K562 (cell line): ENCODE data around the gene NUBPL. TPM values are rescaled to one million over a fixed set of nuclear protein-coding genes. Genes with fewer than 3 reads are reported as not detected.
"Not testable (repeated sequence)": the region's sequence is repeated elsewhere in the genome, so short reads cannot be mapped to it uniquely, and the experiment has no call there.

Source experiments
- ATAC-seq: fragments of 200-7000 bp; cut with Tn5 transposase; 3 replicates; pipeline ENCODE4 v1.9.1; 2020; ENCODE audit warnings: moderate library complexity
- BruUV-seq: library from RNA; stranded (reverse); fragments of 400-500 nt; replicated peaks from 2 replicates; lab custom pipeline; 2021; lab: Mats Ljungman, UMichigan
- CTCF ChIA-PET: fragments of 300-600 bp; formaldehyde crosslinking; extraction: SDS; loops from one replicate; lab custom pipeline; 2021; ENCODE audit warnings: low intra/inter-chr PET ratio; lab: Yijun Ruan, JAX
- POLR2A ChIA-PET: fragments of 300-600, 350-650 bp; sonication (Branson Sonifier 250); formaldehyde crosslinking; extraction: SDS; loops from one replicate; lab custom pipeline; 2021; ENCODE audit warnings: antibody characterized with exemption, inconsistent platforms; lab: Yijun Ruan, JAX
- DNase-seq, 4 experiments: peaks; one replicate each; pipeline versions ENCODE4 v3.0.0 to v3.0.0-alpha.2; 2011 to 2018; ENCODE audit warnings: low spot score in 3 of 4, mixed read lengths in 3 of 4; ENCODE audit errors: extremely low read depth in 1 of 4
- FAIRE-seq: peaks from 2 replicates; lab custom pipeline; 2011; peaks lifted over from hg19 to GRCh38; lab: Jason Lieb, UNC
- H2AFZ ChIP-seq: 2 replicates; pipeline ENCODE4 v1.6.0; 2011; ENCODE audit warnings: low read depth, low read length, control low read depth, inconsistent platforms
- H3K27ac ChIP-seq: fragments of 200-600 bp; 3 replicates; pipeline ENCODE4 v1.8.0; 2011; ENCODE audit warnings: low read depth, mild to moderate bottlenecking, control low read depth, inconsistent platforms, low read length, moderate library complexity, mixed read lengths; ENCODE audit errors: extremely low read depth
- H3K27me3 ChIP-seq, 2 experiments: fragments of 300-600 bp in 1 of 2; 2 replicates in 1 of 2; 3 replicates in 1 of 2; pipeline versions ENCODE4 v1.6.0 to v1.8.0; 2011; ENCODE audit warnings: inconsistent platforms in 2 of 2, low read length in 2 of 2, mild to moderate bottlenecking in 1 of 2, mixed read lengths in 1 of 2, moderate library complexity in 1 of 2; ENCODE audit not compliant: control insufficient read depth in 2 of 2, insufficient read depth in 2 of 2
- H3K36me3 ChIP-seq: fragments of 300-600 bp; 3 replicates; pipeline ENCODE4 v1.8.0; 2011; ENCODE audit warnings: mild to moderate bottlenecking, low read length, inconsistent platforms; ENCODE audit not compliant: control insufficient read depth, insufficient read depth
- H3K4me1 ChIP-seq, 2 experiments: fragments of 200-600 bp in 1 of 2; replicated peaks in 1 of 2; 2 replicates in 1 of 2; 3 replicates in 1 of 2; pipeline versions ENCODE4 v1.5.1 to v1.8.0; 2011; ENCODE audit warnings: inconsistent platforms in 2 of 2, low read length in 2 of 2, mild to moderate bottlenecking in 1 of 2, mixed read lengths in 1 of 2, moderate library complexity in 1 of 2; ENCODE audit not compliant: control insufficient read depth in 2 of 2, insufficient read depth in 2 of 2
- H3K4me2 ChIP-seq: 2 replicates; pipeline ENCODE4 v1.6.1; 2011; ENCODE audit warnings: low read length, control low read depth, inconsistent platforms, mixed read lengths; ENCODE audit not compliant: insufficient read depth
- H3K4me3 ChIP-seq: fragments of 200-600 bp; sonication (generic), shearing (Covaris generic); 2 replicates; pipeline ENCODE4 v1.5.1; 2016; ENCODE audit warnings: control low read depth, inconsistent platforms
- H3K79me2 ChIP-seq: fragments of 200-600 bp; 3 replicates; pipeline ENCODE4 v1.8.0; 2011; ENCODE audit warnings: low read length, inconsistent platforms; ENCODE audit not compliant: control insufficient read depth, insufficient read depth
- H3K9ac ChIP-seq, 2 experiments: 2 replicates each; pipeline versions ENCODE4 v1.6.0 to v1.6.1; 2011; ENCODE audit warnings: low read depth in 2 of 2, low read length in 2 of 2, control low read depth in 1 of 2, inconsistent platforms in 1 of 2, mild to moderate bottlenecking in 1 of 2, mixed read lengths in 1 of 2; ENCODE audit not compliant: insufficient read depth in 1 of 2
- H3K9me1 ChIP-seq: one replicate; pipeline ENCODE4 v1.6.0; 2011; ENCODE audit warnings: inconsistent platforms, mild to moderate bottlenecking, low read length, moderate library complexity; ENCODE audit not compliant: control insufficient read depth, insufficient read depth
- H3K9me3 ChIP-seq: replicated peaks from 2 replicates; pipeline ENCODE4 v1.5.1; 2011; ENCODE audit warnings: low read depth, low read length, inconsistent platforms; ENCODE audit not compliant: control insufficient read depth, insufficient read depth
- H4K20me1 ChIP-seq: replicated peaks from 2 replicates; pipeline ENCODE4 v1.6.1; 2011; ENCODE audit warnings: low read length, inconsistent platforms, mixed read lengths; ENCODE audit not compliant: control insufficient read depth, insufficient read depth
- ATF7 ChIP-seq: fragments of 450-650 bp; IDR thresholded peaks from 2 replicates; pipeline ENCODE4 v1.7.1; 2014; ENCODE audit warnings: mild to moderate bottlenecking, moderate library complexity
- BRD9 ChIP-seq: fragments of 450-650 bp; IDR thresholded peaks from 2 replicates; pipeline ENCODE4 v1.6.1; 2018; ENCODE audit warnings: low read depth; ENCODE audit not compliant: partially characterized antibody
- E2F5 ChIP-seq: sonication (generic); formaldehyde crosslinking; IDR thresholded peaks from 2 replicates; pipeline ENCODE4 v1.8.0; 2022; ENCODE audit warnings: mild to moderate bottlenecking, missing genetic modification reagents
- E2F6 ChIP-seq, 2 experiments: IDR thresholded peaks; 2 replicates each; pipeline ENCODE4 v1.6.1; 2011; ENCODE audit warnings: borderline replicate concordance in 1 of 2, control low read depth in 1 of 2, low read depth in 1 of 2, low read length in 1 of 2, mild to moderate bottlenecking in 1 of 2, mixed read lengths in 1 of 2, moderate library complexity in 1 of 2; ENCODE audit not compliant: insufficient read depth in 1 of 2, insufficient read length in 1 of 2, poor library complexity in 1 of 2, severe bottlenecking in 1 of 2; ENCODE audit errors: extremely low read depth in 1 of 2
- HDGF ChIP-seq: fragments of 450-650 bp; IDR thresholded peaks from 2 replicates; pipeline ENCODE4 v1.6.1; 2016
- HNRNPL ChIP-seq: fragments of 200-400 bp; formaldehyde crosslinking; IDR thresholded peaks from 2 replicates; pipeline ENCODE4 v1.6.1; 2017; ENCODE audit warnings: low read depth, mild to moderate bottlenecking, low read length
- KAT7 ChIP-seq: sonication (generic); formaldehyde crosslinking; IDR thresholded peaks from 2 replicates; pipeline ENCODE4 v1.8.0; 2022; ENCODE audit warnings: missing genetic modification reagents, mild to moderate bottlenecking, borderline replicate concordance
- NFYB ChIP-seq: IDR thresholded peaks from 2 replicates; pipeline ENCODE4 v1.6.1; 2011; ENCODE audit warnings: mild to moderate bottlenecking, moderate library complexity; ENCODE audit not compliant: insufficient read length; ENCODE audit errors: extremely low read depth
- NR2C1 ChIP-seq, 2 experiments: fragments of 450-650 bp; IDR thresholded peaks; 2 replicates each; pipeline ENCODE4 v1.6.1; 2017; ENCODE audit warnings: mild to moderate bottlenecking in 2 of 2, antibody characterized with exemption in 1 of 2, inconsistent platforms in 1 of 2, missing compliant biosample characterization in 1 of 2, missing genetic modification characterization in 1 of 2
- SUPT5H ChIP-seq: fragments of 450-650 bp; IDR thresholded peaks from 2 replicates; pipeline ENCODE4 v1.6.1; 2016
- XRCC5 ChIP-seq: fragments of 200-400 bp; formaldehyde crosslinking; IDR thresholded peaks from 2 replicates; pipeline ENCODE4 v1.6.1; 2017; ENCODE audit warnings: low read depth, mild to moderate bottlenecking, low read length
- ZNF146 ChIP-seq: IDR thresholded peaks from one replicate; pipeline ENCODE4 v1.6.1; 2018; ENCODE audit warnings: missing compliant biosample characterization; ENCODE audit not compliant: unreplicated experiment
- ZNF224 ChIP-seq: sonication (generic); formaldehyde crosslinking; IDR thresholded peaks from 2 replicates; pipeline ENCODE4 v1.8.0; 2022; ENCODE audit warnings: mild to moderate bottlenecking, missing genetic modification reagents
- ZNF24 ChIP-seq: fragments of 450-650 bp; IDR thresholded peaks from 2 replicates; pipeline ENCODE4 v1.6.1; 2016
- ZNF584 ChIP-seq: fragments of 200-800 bp; sonication (Bioruptor generic); IDR thresholded peaks from 2 replicates; pipeline ENCODE4 v1.6.1; 2016; ENCODE audit warnings: low read depth, mild to moderate bottlenecking, missing genetic modification characterization, missing compliant biosample characterization
- WGBS: fragments of 100-300 bp; shearing (Covaris generic); methylation state at CpG from one replicate; pipeline ENCODE4 v1.1.6; 2016; ENCODE audit warnings: low coverage, mixed read lengths; ENCODE audit not compliant: insufficient coverage; ENCODE audit errors: missing lambda C conversion rate; 5-methylcytosine and 5-hydroxymethylcytosine counted together
- in situ Hi-C: fragments of 300-500 bp; cut with MboI; formaldehyde crosslinking; loops from 4 replicates; pipeline ENCODE4 v1.15.0; 2018; ENCODE audit warnings: inconsistent platforms, mixed read lengths
- intact Hi-C: fragments of 100-400 bp; cut with micrococcal nuclease; formaldehyde crosslinking; loops from 2 replicates; pipeline ENCODE4 v1.14.2; 2022
- polyA plus RNA-seq, 8 experiments: library from polyadenylated mRNA; depleted of rRNA in 4 of 8; stranded (reverse) in 5 of 8; unstranded in 3 of 8; fragments of >200 nt; fragmentation: Nextera tagmentation in 2 of 8; fragmentation: Illumina TruSeq in 1 of 8; extraction: Ambion mirVana in 2 of 8; extraction: Trizol in 1 of 8; gene quantifications; 2 replicates each; pipeline versions ENCODE4 v1.2.1 to v1.2.3, GENCODE V29; 2011 to 2014; ENCODE audit warnings: inconsistent platforms in 1 of 8, missing spikeins in 1 of 8
- total RNA-seq, 7 experiments: library from RNA; depleted of rRNA in 6 of 7; stranded (reverse); fragments of >200 nt in 6 of 7; fragmentation: Illumina TruSeq in 2 of 7; extraction: Trizol in 2 of 7; gene quantifications; 2 replicates each; pipeline versions ENCODE4 v1.2.1 to v1.2.3, GENCODE V29; 2011 to 2021; ENCODE audit warnings: low replicate concordance in 1 of 7

Gene NUBPL
- total and polyA plus RNA-seq, 9 of the 15 experiments (the other 6 are each of a cell fraction or from before 2014, with no cell fraction given): 3.2 to 8.7 (median 6.1) TPM

GRCh38 chr14:31813724-31814490, 252.7 kb downstream of the NUBPL start:
- H3K9ac ChIP-seq, H3K36me3 ChIP-seq, H3K4me2 ChIP-seq, ATAC-seq, DNase-seq, H2AFZ ChIP-seq, H3K9me3 ChIP-seq, intact Hi-C loops, H4K20me1 ChIP-seq, FAIRE-seq, CTCF ChIA-PET, BruUV-seq, H3K27me3 ChIP-seq, H3K4me1 ChIP-seq, H3K79me2 ChIP-seq, POLR2A ChIA-PET, H3K9me1 ChIP-seq, H3K27ac ChIP-seq, H3K4me3 ChIP-seq, in situ Hi-C loops: not testable (repeated sequence)
- 8% methylated on average over 2 of the region's 2 CpGs for WGBS
- TF ChIP-seq ZNF146 (CRISPR knock-in tag): peak; percentile 54

- FAIRE-seq (no peak), ATAC-seq (no peak), DNase-seq (no peak)
- Histone ChIP-seq H3K4me2 (no peak overlapping the region), H3K9ac (no peak overlapping the region), H3K9me1 (no peaks in the 10 kb centered on the region), H3K27me3 (no peaks in the 10 kb centered on the region), H3K4me3 (no peak overlapping the region), H3K36me3 (no peaks in the 10 kb centered on the region), H3K79me2 (no peaks in the 10 kb centered on the region), H3K4me1 (no peaks in the 10 kb centered on the region), H3K27ac (no peak overlapping the region), H4K20me1 (no peaks in the 10 kb centered on the region), H3K9me3 (no peaks in the 10 kb centered on the region), H2AFZ (no peak overlapping the region)
- in situ Hi-C loops: no loop called here
- no TSS peak for BruUV-seq
- ChIA-PET CTCF (no interaction called here), POLR2A (no interaction called here)
- intact Hi-C loops: no loop called here
- TF ChIP-seq XRCC5 (no peak), HDGF (no peak), SUPT5H (no peak), HNRNPL (no peak), ZNF584 (CRISPR knock-in tag) (no peak), E2F6 (IDR thresholded peaks at IDR 0.05; ENCODE audit: borderline replicate concordance in 1 of 2, extremely low read depth in 1 of 2, insufficient read depth in 1 of 2, insufficient read length in 1 of 2, low read depth in 1 of 2, low read length in 1 of 2, poor library complexity in 1 of 2, severe bottlenecking in 1 of 2) (no peak), NFYB (no peak), ATF7 (no peak), NR2C1 (IDR thresholded peaks at IDR 0.05) (no peak), NR2C1 (tag; IDR thresholded peaks at IDR 0.05) (no peak), KAT7 (CRISPR knock-in tag) (no peak), E2F5 (CRISPR knock-in tag) (no peak), ZNF24 (no peak), BRD9 (no peak), ZNF224 (no peak)
Measured at GRCh38 chr14:31819281-31819680, 258.1 kb downstream of the NUBPL start.
